ENCODE results near the gene NUP214.

NUP214 gene

DNA sequence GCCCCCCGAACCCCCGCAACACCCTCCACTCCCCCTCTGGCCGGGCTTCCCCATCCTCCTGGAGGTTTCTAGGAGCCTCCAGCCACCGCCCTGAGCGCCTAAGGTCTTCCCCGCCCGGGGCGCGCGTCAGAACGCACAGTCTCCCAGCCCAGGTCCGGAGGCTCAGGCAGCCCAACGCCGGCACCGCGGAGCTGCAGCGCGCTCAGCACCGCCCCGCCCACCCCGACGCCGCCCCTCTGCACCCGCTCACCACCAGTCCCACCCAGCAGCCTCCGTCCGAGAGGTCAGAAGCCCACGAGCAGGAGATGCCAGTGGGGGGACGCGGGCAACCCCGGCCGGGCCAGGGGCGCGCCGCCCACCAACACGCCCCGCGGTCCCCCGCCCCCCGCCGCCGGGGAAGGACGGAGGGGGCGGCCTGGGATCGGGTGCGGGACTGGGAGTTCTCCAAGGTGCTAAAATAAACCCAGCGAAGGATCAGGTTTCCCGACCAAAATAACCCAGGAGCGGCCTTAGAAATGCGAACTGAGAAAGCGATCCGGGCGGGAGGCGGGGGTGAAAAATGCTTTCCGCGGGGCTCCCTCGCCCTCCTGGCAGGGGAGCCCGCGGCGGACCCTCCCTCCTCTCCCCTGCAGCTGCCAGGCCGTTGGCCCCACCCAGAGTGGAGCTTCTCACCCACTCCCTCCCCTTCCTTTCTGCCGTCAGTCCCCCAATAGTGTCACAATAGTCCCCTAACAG lies 157.5 kb downstream of the NUP214 start (continued):
- TF ChIP-seq, protein P1, sequence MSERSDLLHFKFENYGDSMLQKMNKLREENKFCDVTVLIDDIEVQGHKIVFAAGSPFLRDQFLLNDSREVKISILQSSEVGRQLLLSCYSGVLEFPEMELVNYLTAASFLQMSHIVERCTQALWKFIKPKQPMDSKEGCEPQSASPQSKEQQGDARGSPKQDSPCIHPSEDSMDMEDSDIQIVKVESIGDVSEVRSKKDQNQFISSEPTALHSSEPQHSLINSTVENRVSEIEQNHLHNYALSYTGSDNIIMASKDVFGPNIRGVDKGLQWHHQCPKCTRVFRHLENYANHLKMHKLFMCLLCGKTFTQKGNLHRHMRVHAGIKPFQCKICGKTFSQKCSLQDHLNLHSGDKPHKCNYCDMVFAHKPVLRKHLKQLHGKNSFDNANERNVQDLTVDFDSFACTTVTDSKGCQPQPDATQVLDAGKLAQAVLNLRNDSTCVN (tag by site-specific recombination; optimal IDR thresholded peaks at IDR 0.05) = peak; percentile 59
- TF ChIP-seq ZSCAN23 (tag by site-specific recombination; IDR thresholded peaks at IDR 0.05) (no peak), ZNF366 (tag by site-specific recombination; conservative IDR thresholded peaks at IDR 0.05) (no peak), ZNF843 (tag by site-specific recombination; IDR thresholded peaks at IDR 0.05) (no peak), ZBTB1 (tag by site-specific recombination; IDR thresholded peaks at IDR 0.05) (0 out of 2 replicates have a peak, but pooled peaks have one; percentile 58), ZNF629 (tag by site-specific recombination; IDR thresholded peaks at IDR 0.05) (no peak), ZNF701 (tag by site-specific recombination; IDR thresholded peaks at IDR 0.05) (no peak), KLF1 (tag by site-specific recombination; IDR thresholded peaks at IDR 0.05) (peak; percentile 41), ZNF426 (tag by site-specific recombination; IDR thresholded peaks at IDR 0.05) (no peak), ZNF530 (tag by site-specific recombination; IDR thresholded peaks at IDR 0.05; ENCODE audit: low read depth) (no peak), GLIS2 (tag by site-specific recombination; IDR thresholded peaks at IDR 0.05) (peak; percentile 32), ZNF114 (tag by site-specific recombination; IDR thresholded peaks at IDR 0.05) (no peak), SP2 (tag by site-specific recombination; IDR thresholded peaks at IDR 0.05) (peak; percentile 21; the same call in 1 of the 2 replicates), ZNF785 (tag by site-specific recombination; IDR thresholded peaks at IDR 0.05) (no peak), ZNF837 (tag by site-specific recombination; IDR thresholded peaks at IDR 0.05) (no peak), SP3 (tag by site-specific recombination; IDR thresholded peaks at IDR 0.05) (peak; percentile 52), ZNF248 (tag by site-specific recombination; IDR thresholded peaks at IDR 0.05) (no peak), ZNF274 (IDR thresholded peaks at IDR 0.05; ENCODE audit: low read length) (no peak), ZNF274 (tag by site-specific recombination; IDR thresholded peaks at IDR 0.05; ENCODE audit: borderline replicate concordance) (no peak), ZNF623 (tag by site-specific recombination; IDR thresholded peaks at IDR 0.05) (no peak), ZNF777 (tag by site-specific recombination; IDR thresholded peaks at IDR 0.05; ENCODE audit: borderline replicate concordance) (no peak), ZNF549 (tag by site-specific recombination; IDR thresholded peaks at IDR 0.05) (no peak)
- TF ChIP-seq, protein P2, sequence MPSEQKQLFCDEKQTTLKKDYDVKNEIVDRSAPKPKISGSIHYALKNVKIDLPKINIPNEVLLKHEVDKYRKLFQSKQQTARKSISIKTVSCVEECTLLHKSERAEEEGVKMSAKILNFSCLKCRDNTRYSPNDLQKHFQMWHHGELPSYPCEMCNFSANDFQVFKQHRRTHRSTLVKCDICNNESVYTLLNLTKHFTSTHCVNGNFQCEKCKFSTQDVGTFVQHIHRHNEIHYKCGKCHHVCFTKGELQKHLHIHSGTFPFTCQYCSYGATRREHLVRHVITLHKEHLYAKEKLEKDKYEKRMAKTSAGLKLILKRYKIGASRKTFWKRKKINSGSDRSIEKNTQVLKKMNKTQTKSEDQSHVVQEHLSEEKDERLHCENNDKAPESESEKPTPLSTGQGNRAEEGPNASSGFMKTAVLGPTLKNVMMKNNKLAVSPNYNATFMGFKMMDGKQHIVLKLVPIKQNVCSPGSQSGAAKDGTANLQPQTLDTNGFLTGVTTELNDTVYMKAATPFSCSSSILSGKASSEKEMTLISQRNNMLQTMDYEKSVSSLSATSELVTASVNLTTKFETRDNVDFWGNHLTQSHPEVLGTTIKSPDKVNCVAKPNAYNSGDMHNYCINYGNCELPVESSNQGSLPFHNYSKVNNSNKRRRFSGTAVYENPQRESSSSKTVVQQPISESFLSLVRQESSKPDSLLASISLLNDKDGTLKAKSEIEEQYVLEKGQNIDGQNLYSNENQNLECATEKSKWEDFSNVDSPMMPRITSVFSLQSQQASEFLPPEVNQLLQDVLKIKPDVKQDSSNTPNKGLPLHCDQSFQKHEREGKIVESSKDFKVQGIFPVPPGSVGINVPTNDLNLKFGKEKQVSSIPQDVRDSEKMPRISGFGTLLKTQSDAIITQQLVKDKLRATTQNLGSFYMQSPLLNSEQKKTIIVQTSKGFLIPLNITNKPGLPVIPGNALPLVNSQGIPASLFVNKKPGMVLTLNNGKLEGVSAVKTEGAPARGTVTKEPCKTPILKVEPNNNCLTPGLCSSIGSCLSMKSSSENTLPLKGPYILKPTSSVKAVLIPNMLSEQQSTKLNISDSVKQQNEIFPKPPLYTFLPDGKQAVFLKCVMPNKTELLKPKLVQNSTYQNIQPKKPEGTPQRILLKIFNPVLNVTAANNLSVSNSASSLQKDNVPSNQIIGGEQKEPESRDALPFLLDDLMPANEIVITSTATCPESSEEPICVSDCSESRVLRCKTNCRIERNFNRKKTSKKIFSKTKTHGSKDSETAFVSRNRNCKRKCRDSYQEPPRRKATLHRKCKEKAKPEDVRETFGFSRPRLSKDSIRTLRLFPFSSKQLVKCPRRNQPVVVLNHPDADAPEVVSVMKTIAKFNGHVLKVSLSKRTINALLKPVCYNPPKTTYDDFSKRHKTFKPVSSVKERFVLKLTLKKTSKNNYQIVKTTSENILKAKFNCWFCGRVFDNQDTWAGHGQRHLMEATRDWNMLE (tag by site-specific recombination; conservative IDR thresholded peaks at IDR 0.05; ENCODE audit: low read depth) = no peak
- TF ChIP-seq, protein P3, sequence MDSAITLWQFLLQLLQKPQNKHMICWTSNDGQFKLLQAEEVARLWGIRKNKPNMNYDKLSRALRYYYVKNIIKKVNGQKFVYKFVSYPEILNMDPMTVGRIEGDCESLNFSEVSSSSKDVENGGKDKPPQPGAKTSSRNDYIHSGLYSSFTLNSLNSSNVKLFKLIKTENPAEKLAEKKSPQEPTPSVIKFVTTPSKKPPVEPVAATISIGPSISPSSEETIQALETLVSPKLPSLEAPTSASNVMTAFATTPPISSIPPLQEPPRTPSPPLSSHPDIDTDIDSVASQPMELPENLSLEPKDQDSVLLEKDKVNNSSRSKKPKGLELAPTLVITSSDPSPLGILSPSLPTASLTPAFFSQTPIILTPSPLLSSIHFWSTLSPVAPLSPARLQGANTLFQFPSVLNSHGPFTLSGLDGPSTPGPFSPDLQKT (IDR thresholded peaks at IDR 0.05; ENCODE audit: borderline replicate concordance, low read depth, low read length) = no peak
- TF ChIP-seq, protein P4, sequence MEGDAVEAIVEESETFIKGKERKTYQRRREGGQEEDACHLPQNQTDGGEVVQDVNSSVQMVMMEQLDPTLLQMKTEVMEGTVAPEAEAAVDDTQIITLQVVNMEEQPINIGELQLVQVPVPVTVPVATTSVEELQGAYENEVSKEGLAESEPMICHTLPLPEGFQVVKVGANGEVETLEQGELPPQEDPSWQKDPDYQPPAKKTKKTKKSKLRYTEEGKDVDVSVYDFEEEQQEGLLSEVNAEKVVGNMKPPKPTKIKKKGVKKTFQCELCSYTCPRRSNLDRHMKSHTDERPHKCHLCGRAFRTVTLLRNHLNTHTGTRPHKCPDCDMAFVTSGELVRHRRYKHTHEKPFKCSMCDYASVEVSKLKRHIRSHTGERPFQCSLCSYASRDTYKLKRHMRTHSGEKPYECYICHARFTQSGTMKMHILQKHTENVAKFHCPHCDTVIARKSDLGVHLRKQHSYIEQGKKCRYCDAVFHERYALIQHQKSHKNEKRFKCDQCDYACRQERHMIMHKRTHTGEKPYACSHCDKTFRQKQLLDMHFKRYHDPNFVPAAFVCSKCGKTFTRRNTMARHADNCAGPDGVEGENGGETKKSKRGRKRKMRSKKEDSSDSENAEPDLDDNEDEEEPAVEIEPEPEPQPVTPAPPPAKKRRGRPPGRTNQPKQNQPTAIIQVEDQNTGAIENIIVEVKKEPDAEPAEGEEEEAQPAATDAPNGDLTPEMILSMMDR (tag by site-specific recombination; IDR thresholded peaks at IDR 0.05) = no peak
- TF ChIP-seq, protein P5, sequence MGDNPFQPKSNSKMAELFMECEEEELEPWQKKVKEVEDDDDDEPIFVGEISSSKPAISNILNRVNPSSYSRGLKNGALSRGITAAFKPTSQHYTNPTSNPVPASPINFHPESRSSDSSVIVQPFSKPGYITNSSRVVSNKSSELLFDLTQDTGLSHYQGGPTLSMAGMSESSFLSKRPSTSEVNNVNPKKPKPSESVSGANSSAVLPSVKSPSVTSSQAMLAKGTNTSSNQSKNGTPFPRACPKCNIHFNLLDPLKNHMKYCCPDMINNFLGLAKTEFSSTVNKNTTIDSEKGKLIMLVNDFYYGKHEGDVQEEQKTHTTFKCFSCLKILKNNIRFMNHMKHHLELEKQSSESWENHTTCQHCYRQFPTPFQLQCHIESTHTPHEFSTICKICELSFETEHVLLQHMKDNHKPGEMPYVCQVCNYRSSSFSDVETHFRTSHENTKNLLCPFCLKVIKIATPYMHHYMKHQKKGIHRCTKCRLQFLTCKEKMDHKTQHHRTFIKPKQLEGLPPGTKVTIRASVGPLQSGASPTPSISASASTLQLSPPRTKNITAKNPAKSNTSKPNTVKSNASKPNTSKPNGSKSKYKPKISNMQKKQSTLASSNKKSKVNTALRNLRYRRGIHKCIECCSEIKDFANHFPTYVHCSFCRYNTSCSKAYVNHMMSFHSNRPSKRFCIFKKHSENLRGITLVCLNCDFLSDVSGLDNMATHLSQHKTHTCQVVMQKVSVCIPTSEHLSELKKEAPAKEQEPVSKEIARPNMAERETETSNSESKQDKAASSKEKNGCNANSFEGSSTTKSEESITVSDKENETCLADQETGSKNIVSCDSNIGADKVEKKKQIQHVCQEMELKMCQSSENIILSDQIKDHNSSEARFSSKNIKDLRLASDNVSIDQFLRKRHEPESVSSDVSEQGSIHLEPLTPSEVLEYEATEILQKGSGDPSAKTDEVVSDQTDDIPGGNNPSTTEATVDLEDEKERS (tag by site-specific recombination; IDR thresholded peaks at IDR 0.05) = no peak
- TF ChIP-seq, protein P6, sequence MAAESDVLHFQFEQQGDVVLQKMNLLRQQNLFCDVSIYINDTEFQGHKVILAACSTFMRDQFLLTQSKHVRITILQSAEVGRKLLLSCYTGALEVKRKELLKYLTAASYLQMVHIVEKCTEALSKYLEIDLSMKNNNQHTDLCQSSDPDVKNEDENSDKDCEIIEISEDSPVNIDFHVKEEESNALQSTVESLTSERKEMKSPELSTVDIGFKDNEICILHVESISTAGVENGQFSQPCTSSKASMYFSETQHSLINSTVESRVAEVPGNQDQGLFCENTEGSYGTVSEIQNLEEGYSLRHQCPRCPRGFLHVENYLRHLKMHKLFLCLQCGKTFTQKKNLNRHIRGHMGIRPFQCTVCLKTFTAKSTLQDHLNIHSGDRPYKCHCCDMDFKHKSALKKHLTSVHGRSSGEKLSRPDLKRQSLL (tag by site-specific recombination; IDR thresholded peaks at IDR 0.05) = no peak
